WI38 (cell line): Measurements from ENCODE around the gene PRELID3B.

Experiments used
- H3K4me3 ChIP-seq: 2 replicates; pipeline ENCODE4 v1.5.1; 2011; ENCODE audit warnings: low read depth, mild to moderate bottlenecking, control low read depth, low read length
- TF ChIP-seq, protein P1 (sequence below): IDR thresholded peaks from 2 replicates; pipeline ENCODE4 v1.5.1; 2012; ENCODE audit warnings: low read depth, mild to moderate bottlenecking, control low read depth, low read length

PRELID3B gene

DNA sequence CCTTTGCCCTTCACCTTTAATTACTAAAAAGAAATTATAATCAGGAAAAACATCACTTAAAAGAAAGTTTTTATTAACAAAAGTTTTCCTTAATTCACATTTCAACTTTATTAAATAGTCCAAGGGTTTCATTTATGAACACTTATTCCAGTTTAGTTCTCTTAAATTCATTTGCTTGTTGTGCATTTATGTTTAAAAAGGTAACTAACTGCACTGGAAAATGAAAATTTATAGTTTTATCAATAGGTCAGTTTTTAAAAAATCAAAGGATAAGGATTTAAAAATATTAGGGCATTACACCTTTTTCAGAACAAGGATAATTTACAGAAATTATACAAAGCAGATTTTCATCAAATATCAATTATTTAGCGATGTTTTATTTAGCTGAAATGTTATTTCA, 9.5 kb downstream of the PRELID3B start:
- peak overlapping the region; percentile 82 for H3K4me3 ChIP-seq
- TF ChIP-seq, protein P1, sequence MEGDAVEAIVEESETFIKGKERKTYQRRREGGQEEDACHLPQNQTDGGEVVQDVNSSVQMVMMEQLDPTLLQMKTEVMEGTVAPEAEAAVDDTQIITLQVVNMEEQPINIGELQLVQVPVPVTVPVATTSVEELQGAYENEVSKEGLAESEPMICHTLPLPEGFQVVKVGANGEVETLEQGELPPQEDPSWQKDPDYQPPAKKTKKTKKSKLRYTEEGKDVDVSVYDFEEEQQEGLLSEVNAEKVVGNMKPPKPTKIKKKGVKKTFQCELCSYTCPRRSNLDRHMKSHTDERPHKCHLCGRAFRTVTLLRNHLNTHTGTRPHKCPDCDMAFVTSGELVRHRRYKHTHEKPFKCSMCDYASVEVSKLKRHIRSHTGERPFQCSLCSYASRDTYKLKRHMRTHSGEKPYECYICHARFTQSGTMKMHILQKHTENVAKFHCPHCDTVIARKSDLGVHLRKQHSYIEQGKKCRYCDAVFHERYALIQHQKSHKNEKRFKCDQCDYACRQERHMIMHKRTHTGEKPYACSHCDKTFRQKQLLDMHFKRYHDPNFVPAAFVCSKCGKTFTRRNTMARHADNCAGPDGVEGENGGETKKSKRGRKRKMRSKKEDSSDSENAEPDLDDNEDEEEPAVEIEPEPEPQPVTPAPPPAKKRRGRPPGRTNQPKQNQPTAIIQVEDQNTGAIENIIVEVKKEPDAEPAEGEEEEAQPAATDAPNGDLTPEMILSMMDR, result no peak

DNA sequence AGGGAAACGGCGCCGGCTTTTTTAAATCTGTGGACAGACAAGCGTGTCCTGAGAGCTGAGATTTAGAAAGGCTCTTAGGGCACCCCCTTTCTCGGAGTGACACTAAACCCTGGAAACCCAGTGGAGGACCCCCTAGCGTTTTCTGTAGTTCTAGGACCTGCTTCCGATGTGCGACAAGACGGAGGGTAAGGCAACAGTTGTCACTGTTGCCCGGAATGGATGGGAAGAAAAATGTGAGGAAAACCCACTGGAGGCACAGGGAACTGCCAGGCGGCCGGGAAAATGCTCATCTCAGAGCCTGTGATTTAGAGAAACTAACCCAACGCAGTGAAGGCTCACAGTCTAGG, 9.9 kb downstream of the PRELID3B start:
- TF ChIP-seq, protein P1, result no peak
- peak overlapping the region; percentile 82 for H3K4me3 ChIP-seq

DNA sequence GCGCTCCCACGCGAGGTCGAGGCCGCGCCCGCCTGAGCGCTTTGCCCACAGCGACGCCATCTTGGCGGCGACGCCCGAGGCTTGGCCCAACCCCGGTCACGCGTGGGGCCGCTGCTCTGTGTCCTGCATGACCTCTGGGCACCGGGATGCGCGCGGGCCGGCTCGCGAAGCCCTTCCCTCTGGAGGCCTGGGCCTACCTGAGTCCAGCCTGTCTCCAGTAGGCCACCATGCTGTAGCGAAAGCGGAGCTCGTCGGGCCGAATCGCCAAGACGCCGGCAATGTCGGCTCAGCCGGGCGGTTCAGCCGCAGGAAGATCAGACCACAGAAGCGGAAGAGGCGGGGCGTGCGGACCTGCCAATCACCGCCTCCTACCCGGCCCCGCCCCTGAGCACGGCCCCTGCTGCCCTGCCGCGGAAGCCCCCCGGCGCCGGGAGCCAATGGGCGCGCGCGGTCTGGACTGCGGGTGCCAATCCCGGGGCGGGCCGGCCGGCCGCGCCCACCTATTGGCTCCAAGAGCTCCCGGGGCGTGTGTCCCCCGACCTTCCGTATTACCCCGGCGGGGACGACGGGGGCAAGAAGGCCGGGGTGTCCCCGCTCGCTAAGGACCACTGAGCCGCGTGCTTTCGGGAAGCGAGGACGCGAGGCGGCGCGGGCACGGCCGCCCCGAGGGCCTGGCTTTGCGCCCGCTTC, 10.4 kb downstream of the PRELID3B start, which contains the start of gene ATP5F1E:
TSS of gene ATP5F1E (minus strand) at position 313 of the 690 bp plus-strand sequence. CDS start at position 229, 84 bp downstream.
- peak within 1 kb of the TSS; percentile 82 for H3K4me3 ChIP-seq
- TF ChIP-seq, protein P1, result no peak

DNA sequence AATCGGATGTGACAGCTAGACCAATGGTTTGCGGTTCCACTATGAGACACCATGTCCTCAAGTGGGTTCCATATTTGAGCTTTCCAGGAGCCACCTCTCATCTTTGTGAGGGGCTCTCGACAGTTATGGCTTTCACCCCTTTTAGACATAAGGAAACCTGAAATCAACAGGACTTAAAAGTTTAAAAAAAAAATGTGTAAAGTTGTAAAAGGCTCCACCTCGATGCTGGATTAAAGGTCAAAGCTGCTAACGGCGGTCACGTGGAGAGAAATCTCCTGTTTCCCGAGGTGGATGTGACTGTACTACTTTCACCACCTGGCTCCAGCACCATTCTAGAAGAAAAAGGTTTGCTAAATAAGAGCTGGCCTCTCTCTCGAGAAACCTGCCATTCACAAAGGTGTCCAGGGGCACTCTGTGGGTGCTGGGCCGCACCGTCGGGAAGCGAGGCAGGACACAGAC, 11.0 kb downstream of the PRELID3B start:
- TF ChIP-seq, protein P1, result no peak

DNA sequence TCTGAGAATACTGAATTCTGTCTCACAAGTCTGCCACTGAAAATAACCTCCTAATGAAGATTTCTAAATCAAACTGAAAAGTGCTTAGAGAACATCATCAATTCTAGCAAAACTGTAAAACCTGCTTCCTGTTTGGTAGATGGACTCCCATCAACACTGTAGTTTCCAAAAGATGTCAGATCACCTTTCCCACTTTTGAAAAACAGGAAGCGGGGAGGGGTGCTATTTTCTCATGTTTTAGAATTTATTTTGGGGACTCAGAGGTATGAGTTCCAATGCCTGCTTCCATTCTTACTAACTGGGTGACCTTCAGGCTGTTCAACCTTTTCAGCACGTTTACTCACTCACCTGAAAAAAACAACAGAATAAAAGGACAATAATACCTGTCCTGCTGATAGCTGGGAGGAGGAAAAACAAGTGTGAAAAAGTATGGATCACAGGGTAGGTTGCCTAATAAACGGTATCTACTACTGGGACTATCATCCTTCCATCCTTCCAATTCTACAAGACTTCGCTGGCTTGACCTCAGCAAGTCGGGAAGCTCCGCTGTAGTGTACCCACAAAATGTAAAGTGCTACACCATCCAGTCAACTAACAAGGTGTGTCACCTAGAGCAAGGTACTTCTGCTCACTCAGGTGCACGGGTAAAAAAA, 11.5 kb downstream of the PRELID3B start:
- TF ChIP-seq, protein P1, result no peak
- H3K4me3 ChIP-seq, result peak overlapping the region; percentile 82

More for the DNA sequence above, 11.0 kb downstream of the PRELID3B start:
- peak overlapping the region; percentile 82 for H3K4me3 ChIP-seq

DNA sequence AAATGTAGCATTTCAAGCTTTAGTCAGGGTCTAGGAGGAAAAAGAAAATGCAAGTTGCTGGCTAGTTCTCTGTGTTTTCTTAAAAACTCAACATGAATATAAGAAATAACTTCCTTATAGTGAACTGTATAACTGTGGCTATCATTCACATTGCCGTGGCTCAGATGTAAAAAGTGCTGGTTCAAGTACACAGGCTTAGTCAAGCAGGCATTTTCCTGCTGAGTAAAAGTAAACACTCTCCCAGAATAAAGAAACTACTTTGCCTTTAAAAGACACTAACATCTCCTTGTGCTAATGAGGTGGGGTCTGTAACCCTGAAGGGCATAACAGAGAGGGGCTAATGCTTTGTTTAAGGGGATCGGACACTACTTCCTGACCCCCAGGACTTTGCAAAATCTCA, 13.8 kb downstream of the PRELID3B start:
- TF ChIP-seq, protein P1, result no peak
- H3K4me3 ChIP-seq, result peak overlapping the region; percentile 45

DNA sequence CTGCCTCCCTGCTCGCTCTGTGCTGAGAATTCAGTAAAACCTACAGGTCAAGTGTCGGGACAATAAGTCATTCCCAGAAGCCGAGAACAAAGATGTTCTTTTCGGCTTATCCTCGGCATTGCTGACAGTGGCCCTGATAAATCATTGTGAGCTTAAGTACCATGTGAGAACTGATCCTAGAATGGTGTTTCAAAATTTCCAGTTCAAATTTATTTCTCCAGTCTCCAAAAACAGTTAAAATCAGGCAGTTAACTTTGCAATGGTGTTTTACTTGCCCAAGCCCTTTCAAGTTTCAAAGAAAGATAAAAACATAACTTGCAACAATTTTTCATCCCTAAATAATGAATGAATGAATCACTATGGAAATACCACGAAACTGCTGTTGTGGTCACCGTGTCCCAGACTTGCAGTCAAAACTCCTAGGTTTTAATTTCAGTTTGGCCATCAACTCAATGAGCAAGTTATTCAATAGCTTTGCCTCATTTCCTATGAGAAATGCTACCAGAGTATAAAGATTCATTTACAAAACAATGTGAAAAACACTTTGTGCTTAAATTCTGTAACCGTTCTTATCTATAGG, 14.8 kb downstream of the PRELID3B start:
- TF ChIP-seq, protein P1, result no peak
- H3K4me3 ChIP-seq, result no peak overlapping the region
